Measurements from ENCODE around the gene TAS2R60.

DNA sequence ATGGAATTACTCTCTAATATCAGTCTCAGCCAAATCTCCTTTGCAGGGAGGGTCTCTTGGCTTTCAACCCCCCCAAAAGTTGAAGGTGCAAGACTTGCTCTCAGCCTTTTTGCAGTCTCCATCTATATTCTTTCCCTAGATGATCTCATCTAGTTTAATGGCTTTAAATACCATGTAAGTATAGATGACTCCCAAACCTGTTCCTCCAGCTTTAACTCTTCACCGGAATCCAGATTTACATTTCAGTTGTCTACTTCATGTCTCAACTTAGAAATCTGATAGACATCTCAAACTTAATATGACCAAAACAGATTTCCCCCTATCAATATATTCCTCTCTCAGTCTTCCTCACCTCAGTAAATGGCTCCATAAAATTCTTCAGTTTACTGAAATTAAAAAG, 24.5 kb downstream of the TAS2R60 start:
- TF ChIP-seq, protein P1, sequence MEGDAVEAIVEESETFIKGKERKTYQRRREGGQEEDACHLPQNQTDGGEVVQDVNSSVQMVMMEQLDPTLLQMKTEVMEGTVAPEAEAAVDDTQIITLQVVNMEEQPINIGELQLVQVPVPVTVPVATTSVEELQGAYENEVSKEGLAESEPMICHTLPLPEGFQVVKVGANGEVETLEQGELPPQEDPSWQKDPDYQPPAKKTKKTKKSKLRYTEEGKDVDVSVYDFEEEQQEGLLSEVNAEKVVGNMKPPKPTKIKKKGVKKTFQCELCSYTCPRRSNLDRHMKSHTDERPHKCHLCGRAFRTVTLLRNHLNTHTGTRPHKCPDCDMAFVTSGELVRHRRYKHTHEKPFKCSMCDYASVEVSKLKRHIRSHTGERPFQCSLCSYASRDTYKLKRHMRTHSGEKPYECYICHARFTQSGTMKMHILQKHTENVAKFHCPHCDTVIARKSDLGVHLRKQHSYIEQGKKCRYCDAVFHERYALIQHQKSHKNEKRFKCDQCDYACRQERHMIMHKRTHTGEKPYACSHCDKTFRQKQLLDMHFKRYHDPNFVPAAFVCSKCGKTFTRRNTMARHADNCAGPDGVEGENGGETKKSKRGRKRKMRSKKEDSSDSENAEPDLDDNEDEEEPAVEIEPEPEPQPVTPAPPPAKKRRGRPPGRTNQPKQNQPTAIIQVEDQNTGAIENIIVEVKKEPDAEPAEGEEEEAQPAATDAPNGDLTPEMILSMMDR (IDR thresholded peaks at IDR 0.05; ENCODE audit: low read depth, low read length): no peak
- no peak for TF ChIP-seq POLR2A (IDR thresholded peaks at IDR 0.05; ENCODE audit: extremely low read depth, insufficient read length)
- TF ChIP-seq, protein P2, sequence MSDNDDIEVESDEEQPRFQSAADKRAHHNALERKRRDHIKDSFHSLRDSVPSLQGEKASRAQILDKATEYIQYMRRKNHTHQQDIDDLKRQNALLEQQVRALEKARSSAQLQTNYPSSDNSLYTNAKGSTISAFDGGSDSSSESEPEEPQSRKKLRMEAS (IDR thresholded peaks at IDR 0.05; ENCODE audit: low read depth, low read length): no peak
